ENCODE results near the gene BCKDHB.

Gene BCKDHB

DNA sequence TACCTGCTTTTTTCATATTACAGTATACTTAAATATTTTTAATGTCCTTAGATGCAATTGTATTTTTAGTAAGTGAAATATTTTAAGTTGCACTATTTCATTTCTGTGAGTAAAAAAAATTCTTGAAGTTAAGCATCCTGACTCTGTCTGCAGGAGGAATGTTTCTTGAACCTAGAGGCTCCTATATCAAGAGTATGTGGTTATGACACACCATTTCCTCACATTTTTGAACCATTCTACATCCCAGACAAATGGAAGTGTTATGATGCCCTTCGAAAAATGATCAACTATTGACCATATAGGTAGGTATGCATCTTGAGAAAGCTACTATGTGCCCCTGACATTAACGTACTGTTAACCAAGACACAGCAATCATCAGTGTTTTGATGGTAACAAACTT is 237.0 kb downstream of the BCKDHB start:
- H3K4me3 ChIP-seq (ENCODE audit: low read length): no peak overlapping the region
- DNase-seq (ENCODE audit: low read depth, low spot score): no peak

DNA sequence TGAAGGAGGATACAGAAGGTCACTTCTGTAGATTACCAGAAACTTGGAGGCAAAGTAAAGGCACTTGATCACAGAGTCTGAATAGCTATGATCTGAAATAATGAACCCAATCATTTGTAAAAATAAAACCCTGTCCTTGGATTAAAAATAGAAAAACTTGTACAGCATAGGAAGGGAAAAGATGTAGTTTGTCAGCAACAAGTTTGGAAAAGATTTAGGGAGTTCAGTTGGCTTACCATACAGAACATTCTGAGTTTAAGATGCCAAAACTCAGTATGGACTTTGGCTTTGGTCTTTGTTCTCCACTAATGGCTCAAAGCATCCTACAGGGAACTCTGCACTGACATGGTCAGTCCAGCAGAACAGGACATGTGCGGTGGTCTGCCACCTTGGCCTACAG is 240.6 kb downstream of the BCKDHB start:
- no peak overlapping the region for H3K4me3 ChIP-seq (ENCODE audit: low read length)
- no peak for DNase-seq (ENCODE audit: low read depth, low spot score)

DNA sequence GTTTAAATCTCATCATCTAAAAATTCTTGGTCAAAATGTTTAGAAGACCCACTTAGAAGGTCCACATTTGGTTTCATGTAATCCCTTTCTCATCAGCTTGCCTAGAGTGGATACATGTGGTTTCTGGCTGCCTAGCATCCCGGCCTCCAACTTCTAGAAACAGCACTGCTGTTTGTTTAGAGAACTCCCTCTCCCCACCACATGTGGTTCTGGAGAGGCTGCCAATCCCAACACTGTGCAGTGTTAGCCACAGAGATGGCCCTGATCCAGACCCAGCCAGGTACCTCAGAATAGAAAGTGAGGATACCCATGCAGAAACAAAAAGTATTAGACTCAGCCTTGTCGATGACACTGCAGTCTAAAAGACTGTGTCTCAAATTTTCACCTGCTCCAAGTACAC is 241.8 kb downstream of the BCKDHB start:
- H3K4me3 ChIP-seq (ENCODE audit: low read length): no peak overlapping the region
- no peak for DNase-seq (ENCODE audit: low read depth, low spot score)

DNA sequence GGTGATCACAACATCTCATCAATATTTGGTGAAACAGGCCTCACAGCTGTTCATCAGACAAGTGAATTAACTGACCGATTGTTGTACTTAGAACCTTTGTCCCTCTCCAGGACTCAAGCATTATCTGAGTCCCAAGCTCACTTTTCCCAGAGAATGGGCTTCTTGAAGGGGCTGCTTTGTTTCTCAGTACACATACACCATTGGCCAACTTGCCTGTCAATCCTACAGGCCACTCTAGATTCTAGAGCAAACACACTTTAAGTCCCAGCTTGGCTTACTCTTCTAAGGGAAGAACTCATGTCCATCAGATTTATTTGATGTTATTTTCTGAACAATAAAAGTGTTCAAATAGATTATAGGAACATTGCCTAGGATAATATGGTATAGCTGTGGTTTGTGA is 249.5 kb downstream of the BCKDHB start:
- DNase-seq (ENCODE audit: low read depth, low spot score): no peak

DNA sequence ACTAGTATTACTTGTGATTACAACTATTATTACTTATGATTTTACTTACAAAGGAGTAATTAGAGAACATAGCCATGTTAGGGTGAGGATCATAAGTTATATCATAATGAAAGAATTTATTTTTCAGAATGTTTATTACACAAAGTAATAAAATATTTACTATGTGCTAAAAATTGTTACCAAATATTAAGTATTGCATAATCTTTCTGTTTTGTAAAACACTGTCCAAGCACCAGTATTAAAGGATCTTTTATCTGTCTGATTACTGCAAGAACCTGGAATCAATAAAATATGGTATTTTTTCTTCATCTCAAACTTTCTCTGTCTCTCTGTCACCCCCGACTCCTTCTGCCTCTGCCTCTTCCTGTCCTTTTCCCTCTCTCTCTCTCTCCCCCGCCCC is 250.1 kb downstream of the BCKDHB start:
- DNase-seq (ENCODE audit: low read depth, low spot score): no peak

More for the DNA sequence above, 249.5 kb downstream of the BCKDHB start:
- no peak overlapping the region for H3K4me3 ChIP-seq (ENCODE audit: low read length)

DNA sequence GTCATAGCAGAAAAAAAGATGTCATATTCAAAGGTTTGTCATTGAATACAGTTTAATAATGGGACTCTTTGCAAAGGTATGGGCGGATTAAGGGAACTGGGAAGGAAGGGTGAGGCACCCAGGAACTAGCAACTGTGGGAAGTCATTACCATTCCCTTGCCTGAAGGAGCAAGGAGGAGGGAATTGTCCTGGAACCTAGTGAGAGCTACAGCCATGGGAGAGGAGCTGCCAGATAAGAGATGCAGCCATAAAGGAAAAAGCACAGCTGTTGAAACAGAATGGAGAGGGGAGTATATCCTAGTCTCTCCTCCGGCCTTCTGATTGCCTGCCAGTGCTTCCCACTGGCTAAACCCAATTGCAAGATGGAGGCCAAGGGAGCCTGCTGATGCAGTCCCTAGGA is 250.6 kb downstream of the BCKDHB start:
- no peak overlapping the region for H3K4me3 ChIP-seq (ENCODE audit: low read length)
- DNase-seq (ENCODE audit: low read depth, low spot score): no peak

More for the DNA sequence above, 250.1 kb downstream of the BCKDHB start:
- no peak overlapping the region for H3K4me3 ChIP-seq (ENCODE audit: low read length)

DNA sequence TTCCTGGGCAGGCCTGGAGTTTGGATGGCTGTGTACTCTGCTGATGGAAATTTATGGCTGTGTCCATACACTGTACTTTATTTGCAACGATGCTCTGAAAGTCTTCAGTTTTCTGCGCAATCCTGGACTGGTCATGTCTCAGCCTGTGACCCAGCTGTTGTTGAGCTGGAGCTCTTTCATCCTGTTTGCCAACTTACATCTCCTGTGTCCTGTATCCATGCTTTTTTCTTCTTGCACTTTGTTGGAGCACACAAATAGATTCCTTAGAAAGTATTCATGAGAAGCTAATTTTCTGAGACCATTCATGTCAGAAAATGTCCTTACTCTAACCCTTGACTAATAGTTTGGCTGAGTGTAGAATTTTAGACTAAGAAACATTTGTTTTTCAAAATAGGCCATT is 251.2 kb downstream of the BCKDHB start:
- no peak overlapping the region for H3K4me3 ChIP-seq (ENCODE audit: low read length)
- DNase-seq (ENCODE audit: low read depth, low spot score): no peak

DNA sequence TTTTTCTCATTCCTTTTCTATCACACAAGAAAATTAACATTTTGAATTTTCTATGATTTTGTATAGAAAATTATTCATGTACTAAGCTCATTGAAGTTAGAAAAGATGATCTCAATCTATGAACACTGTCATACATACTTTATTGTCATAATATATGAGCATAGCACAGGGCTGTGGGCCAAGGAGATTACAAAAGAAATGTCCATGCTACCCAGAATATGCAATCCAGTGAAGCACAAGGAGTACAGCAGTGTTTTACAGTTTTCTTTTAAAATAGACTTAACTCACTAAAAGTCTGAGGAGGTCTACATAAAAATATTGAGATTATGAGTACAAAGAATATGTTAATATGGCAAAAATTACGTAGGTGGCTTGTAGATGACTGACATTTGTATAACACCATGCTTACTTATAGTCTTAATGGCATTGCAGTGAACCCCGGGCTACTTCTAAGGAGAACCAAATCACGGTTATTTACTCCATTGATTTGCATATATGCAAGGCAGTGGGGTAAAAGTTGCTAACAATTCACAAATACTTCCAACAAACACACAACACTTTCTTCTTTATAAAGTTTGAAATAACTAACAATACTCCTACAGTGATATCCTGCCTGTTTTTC is 257.1 kb downstream of the BCKDHB start:
- no peak for DNase-seq (ENCODE audit: low read depth, low spot score)
- no peak overlapping the region for H3K4me3 ChIP-seq (ENCODE audit: low read length)

DNA sequence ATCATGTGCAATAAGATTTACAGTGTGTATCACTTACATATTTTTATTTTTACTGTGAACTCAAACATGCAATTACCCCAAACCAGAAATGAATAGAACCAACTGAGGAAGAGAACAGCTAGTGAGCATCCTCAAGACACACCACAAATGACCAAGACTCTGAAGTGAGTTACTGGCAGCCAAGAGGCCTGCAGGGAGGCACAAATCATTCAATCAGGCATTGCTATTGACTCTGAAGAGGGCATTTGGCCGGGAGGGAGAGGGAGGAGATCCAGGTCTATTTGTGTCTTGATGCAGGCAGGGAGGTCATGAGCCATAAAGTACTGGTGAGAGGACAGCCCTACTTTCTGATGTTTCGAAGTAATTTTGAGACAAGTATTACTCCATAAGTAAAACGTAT is 257.7 kb downstream of the BCKDHB start:
- H3K4me3 ChIP-seq (ENCODE audit: low read length): no peak overlapping the region
- DNase-seq (ENCODE audit: low read depth, low spot score): no peak

DNA sequence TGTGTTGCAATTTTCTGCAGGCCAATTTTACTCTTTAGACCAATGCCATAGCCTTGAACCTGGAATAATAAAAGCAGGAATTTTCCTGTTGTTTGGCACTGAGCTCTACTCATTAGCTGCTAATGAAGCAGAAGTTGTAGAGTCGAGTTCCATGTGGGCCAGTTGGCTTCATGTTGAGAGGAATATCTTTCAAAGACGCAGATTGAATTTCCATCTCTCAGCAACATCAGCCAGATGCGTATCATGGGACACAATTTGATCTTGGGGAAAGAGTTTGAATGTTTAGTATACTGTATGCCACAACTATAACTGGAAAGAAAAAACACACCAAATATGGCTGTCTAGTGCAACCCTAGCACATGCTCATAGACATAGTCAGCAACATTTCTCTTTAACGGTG is 259.6 kb downstream of the BCKDHB start:
- no peak overlapping the region for H3K4me3 ChIP-seq (ENCODE audit: low read length)
- no peak for DNase-seq (ENCODE audit: low read depth, low spot score)

DNA sequence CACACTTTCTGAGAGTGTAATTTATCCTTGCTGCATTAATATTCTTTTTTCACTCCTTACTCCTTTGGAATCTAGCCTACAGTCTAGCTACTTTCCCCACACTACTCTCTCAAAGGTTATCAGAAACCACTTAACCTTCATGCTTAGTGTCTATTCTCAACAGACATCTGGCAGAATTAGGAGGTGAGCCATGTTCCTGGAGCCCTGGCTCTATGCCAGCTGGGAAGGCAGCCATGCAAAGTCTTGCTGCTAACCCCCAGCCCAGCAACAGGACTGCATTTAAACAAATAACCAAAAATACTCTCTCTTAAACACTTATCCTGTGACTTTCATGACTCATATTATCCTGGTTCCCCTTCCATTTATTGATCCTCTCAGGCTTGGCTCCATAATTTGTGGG is 260.2 kb downstream of the BCKDHB start:
- H3K4me3 ChIP-seq (ENCODE audit: low read length): no peak overlapping the region
- no peak for DNase-seq (ENCODE audit: low read depth, low spot score)

DNA sequence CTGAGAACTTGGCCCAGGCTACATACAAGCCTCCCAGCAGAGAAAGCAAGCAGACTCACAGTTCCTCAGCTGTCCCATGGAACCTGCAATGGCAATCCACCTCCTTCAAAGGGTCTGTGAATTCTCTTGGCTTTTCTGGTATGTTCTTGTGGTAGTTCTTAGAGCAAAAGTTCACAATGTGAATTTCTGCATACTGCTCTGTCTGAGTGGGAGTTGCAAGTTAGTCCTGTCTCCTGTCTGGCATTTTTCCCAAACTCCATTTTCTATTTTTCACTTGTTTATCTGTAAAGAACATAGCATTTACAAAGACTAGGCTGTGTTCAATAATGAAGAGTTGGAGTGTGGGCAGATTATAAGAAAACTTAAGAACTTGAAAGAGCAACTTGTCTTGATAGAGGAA is 269.9 kb downstream of the BCKDHB start:
- H3K4me3 ChIP-seq (ENCODE audit: low read length): no peak overlapping the region

DNA sequence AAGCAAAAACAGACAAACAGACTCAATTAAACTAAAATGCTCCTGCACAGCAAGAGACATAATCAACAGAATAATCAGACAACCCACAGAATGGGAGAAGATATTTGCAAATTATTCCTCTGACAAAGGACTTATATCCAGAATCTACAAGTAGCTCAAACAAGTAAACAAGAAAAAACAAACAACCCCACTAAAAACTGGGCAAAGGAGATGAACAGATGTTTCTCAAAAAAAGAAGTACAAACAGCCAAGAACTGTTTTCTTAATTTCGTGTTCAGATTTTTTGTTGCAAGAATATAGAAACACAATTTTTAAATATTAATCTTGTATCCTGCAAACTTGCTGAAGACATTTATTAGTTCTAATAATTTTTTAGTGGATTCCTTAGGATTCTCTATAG is 274.1 kb downstream of the BCKDHB start:
- no peak for DNase-seq (ENCODE audit: low read depth, low spot score)
- no peak overlapping the region for H3K4me3 ChIP-seq (ENCODE audit: low read length)

More for the DNA sequence above, 269.9 kb downstream of the BCKDHB start:
- no peak for DNase-seq (ENCODE audit: low read depth, low spot score)

DNA sequence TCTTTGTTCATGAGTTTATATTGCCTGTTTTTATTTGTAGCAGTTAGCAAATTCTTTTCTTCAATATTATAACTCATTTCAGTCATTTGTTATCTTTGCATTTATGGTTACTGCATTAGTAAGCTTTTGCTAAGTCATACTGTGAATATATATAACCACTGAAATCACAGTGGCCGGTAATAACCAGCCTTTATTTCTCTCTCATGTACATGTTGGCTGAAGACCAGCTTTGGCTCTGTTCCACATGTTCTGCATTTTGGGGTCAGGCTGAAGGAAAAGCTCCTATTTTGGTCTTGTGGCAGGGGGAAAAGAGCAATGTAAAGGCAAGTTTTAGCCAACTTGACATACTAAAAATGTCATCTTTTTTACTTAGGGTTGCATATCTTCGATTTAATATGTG is 276.3 kb downstream of the BCKDHB start:
- no peak overlapping the region for H3K4me3 ChIP-seq (ENCODE audit: low read length)
- DNase-seq (ENCODE audit: low read depth, low spot score): no peak

DNA sequence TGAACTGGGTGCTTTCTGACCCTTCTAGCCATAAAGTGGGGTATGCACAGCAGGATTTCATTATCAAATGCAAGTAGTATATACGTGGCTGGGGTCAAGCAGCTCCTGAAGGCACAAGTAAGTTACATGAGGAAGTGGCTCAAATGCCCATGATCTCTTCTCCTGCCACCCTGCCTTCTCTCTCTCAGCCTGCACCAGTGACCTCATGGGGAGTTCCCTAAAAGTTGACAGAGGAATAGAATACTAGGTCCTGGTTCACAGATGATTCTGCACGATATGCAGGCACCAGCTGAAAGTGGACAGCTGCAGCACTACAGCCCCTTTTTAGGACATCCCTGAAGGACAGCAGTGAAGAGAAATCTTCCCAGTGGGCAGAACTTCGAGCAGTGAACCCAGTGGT is 282.0 kb downstream of the BCKDHB start:
- H3K4me3 ChIP-seq (ENCODE audit: low read length): no peak overlapping the region
- no peak for DNase-seq (ENCODE audit: low read depth, low spot score)

Measured in Jurkat, Clone E6-1 (cell line).